ENCODE data around the gene BFSP1.

- TF ChIP-seq, protein P1, sequence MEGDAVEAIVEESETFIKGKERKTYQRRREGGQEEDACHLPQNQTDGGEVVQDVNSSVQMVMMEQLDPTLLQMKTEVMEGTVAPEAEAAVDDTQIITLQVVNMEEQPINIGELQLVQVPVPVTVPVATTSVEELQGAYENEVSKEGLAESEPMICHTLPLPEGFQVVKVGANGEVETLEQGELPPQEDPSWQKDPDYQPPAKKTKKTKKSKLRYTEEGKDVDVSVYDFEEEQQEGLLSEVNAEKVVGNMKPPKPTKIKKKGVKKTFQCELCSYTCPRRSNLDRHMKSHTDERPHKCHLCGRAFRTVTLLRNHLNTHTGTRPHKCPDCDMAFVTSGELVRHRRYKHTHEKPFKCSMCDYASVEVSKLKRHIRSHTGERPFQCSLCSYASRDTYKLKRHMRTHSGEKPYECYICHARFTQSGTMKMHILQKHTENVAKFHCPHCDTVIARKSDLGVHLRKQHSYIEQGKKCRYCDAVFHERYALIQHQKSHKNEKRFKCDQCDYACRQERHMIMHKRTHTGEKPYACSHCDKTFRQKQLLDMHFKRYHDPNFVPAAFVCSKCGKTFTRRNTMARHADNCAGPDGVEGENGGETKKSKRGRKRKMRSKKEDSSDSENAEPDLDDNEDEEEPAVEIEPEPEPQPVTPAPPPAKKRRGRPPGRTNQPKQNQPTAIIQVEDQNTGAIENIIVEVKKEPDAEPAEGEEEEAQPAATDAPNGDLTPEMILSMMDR (conservative IDR thresholded peaks at IDR 0.05; ENCODE audit: low read depth, low read length): no peak
- no peak for TF ChIP-seq EZH2 (IDR thresholded peaks at IDR 0.05; ENCODE audit: borderline replicate concordance, low read depth, low read length, poor library complexity, severe bottlenecking)
These were observed 45.0 kb upstream of the BFSP1 start for GRCh38 chr20:17576215-17576614.

Data from A673 (cell line).